ENCODE measurements around the gene HSPH1. TPM values are rescaled to one million over a fixed set of nuclear protein-coding genes. Genes with fewer than 3 reads are reported as not detected.

HSPH1 gene
- total and polyA plus RNA-seq, 10 donors, result 22.1 to 118 (median 33.9) TPM

DNA sequence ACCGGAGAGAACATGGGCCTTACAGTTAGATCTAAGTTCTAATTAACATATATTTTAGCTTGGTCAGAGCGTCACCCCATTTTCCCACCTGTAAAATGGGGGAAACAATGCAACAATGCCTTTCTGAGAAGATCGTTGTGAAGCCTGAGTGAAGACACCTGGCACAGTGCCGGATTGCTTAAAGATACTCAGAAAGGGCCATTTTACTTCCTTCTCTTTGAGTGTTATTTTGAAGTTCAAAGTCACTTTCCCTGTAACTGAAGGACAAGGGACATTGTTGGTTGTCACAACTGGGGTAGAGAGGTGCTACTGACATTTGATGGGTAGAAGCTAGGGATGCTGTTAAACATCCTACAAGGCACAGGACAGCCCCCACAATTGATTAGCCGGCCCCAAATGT is 28.1 kb downstream of the HSPH1 start:
- Histone ChIP-seq H3K9me3 (no peaks in the 10 kb centered on the region), H3K36me3 (peaks cover 4 to 55% (median 28%) of the 10 kb centered on the region in 6 donors), H3K27ac (no peak overlapping the region), H3K27me3 (replicated peaks in 1 of 7) (peaks cover 0 to 6% (median 0%) of the 10 kb centered on the region in 7 donors), H3K4me3 (no peak overlapping the region), H3K4me1 (no peaks in the 10 kb centered on the region)
- intact Hi-C loops (cut with DNase I; ENCODE audit: low total_unique reads), result no loop called here
- DNase-seq, result no peak
- TF ChIP-seq POLR2AphosphoS5 (IDR thresholded peaks at IDR 0.05) (no peak), CTCF (IDR thresholded peaks at IDR 0.05 in 8 of 11, conservative IDR thresholded peaks at IDR 0.05 in 3 of 11) (no peak), POLR2A (IDR thresholded peaks at IDR 0.05) (no peak)
- WGBS, 5 donors, result 83 to 89% (median 87%) methylated on average over 5 of the region's 5 CpGs

GRCh38 chr13:31131470-31131961 is 30.2 kb downstream of the HSPH1 start:
- Histone ChIP-seq H3K4me1 (no peaks in the 10 kb centered on the region), H3K4me3 (no peak overlapping the region), H3K27ac (no peak overlapping the region), H3K36me3 (peaks cover 0 to 34% (median 8%) of the 10 kb centered on the region in 6 donors), H3K9me3 (no peaks in the 10 kb centered on the region), H3K27me3 (replicated peaks in 1 of 7) (peaks cover 0 to 8% (median 0%) of the 10 kb centered on the region in 7 donors)
- intact Hi-C loops (cut with DNase I; ENCODE audit: low total_unique reads), result no loop called here
- no peak for TF ChIP-seq POLR2AphosphoS5 (IDR thresholded peaks at IDR 0.05)
- no peak for TF ChIP-seq POLR2A (IDR thresholded peaks at IDR 0.05)
- TF ChIP-seq CTCF (IDR thresholded peaks at IDR 0.05 in 8 of 11, conservative IDR thresholded peaks at IDR 0.05 in 3 of 11), result no peak
- WGBS, 5 donors, result 42 to 66% (median 47%) methylated on average over 6 of the region's 6 CpGs
- no peak for DNase-seq

DNA sequence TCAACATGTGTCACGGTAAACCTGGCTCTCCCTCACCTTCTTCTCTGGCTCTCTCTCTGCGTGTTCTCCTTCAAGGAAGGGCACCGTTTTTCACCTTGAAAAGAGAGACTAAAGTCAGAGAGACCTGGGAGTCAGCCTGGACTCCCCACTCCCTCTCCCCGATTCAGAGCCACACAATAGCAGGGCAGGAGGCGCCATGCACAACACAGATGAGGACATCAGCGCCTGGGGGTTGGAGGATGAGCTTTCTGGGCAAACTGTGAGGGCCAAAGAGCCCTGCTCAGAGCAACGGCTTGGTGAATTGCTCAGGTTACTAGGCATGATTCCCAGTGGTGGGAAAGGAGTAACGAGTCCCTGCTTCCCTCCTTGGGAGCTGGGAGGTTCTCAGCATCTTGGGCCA is 32.3 kb downstream of the HSPH1 start:
- peaks cover 0 to 25% (median 0%) of the 10 kb centered on the region in 7 donors for H3K27me3 ChIP-seq (replicated peaks in 1 of 7)
- intact Hi-C loops (cut with DNase I; ENCODE audit: low total_unique reads), result no loop called here
- no peaks in the 10 kb centered on the region for H3K9me3 ChIP-seq
- H3K27ac ChIP-seq, result no peak overlapping the region
- TF ChIP-seq POLR2A (IDR thresholded peaks at IDR 0.05) (no peak), CTCF (IDR thresholded peaks at IDR 0.05 in 8 of 11, conservative IDR thresholded peaks at IDR 0.05 in 3 of 11) (no peak), POLR2AphosphoS5 (IDR thresholded peaks at IDR 0.05) (no peak)
- H3K4me3 ChIP-seq, result no peak overlapping the region
- H3K36me3 ChIP-seq, result peaks cover 0 to 13% (median 0%) of the 10 kb centered on the region in 6 donors
- no peaks in the 10 kb centered on the region for H3K4me1 ChIP-seq
- WGBS, 5 donors, result 74 to 82% (median 79%) methylated on average over 8 of the region's 8 CpGs
- no peak for DNase-seq

DNA sequence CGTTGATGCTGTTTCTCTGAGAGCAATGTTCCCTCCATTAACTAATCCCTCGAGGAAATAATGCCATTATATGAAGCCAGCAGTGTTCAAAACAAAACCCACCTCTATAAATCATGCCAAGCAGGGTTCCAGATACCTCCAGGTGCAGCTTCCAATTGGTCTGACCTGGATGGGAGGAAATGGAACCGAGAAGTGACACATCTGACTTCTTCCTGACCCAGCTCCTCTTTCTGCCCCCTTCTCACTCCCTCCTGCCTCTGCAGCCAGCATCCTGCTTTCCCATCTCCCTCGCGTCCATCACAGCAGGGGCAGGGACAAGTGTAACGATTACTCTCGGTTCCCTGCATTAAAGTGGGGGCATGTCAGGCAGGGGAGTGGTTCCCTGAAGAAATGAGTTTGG is 37.5 kb downstream of the HSPH1 start:
- H3K36me3 ChIP-seq, result no peaks in the 10 kb centered on the region
- WGBS, 5 donors, result 27 to 39% (median 36%) methylated on average over 7 of the region's 7 CpGs
- TF ChIP-seq POLR2A (IDR thresholded peaks at IDR 0.05) (no peak), POLR2AphosphoS5 (IDR thresholded peaks at IDR 0.05) (no peak), CTCF (IDR thresholded peaks at IDR 0.05 in 8 of 11, conservative IDR thresholded peaks at IDR 0.05 in 3 of 11) (no peak)
- H3K4me3 ChIP-seq, result no peak overlapping the region
- H3K9me3 ChIP-seq, result no peaks in the 10 kb centered on the region
- peaks cover 0 to 51% (median 0%) of the 10 kb centered on the region in 7 donors for H3K27me3 ChIP-seq (replicated peaks in 1 of 7)
- DNase-seq, result no peak
- H3K4me1 ChIP-seq, result no peaks in the 10 kb centered on the region
- intact Hi-C loops (cut with DNase I; ENCODE audit: low total_unique reads), result no loop called here
- no peak overlapping the region for H3K27ac ChIP-seq
